Loucy (cell line): ENCODE results near the gene ZBTB48.

Experiments
- H2AFZ ChIP-seq: fragments of 200-600 bp; sonication (generic); 2 replicates; pipeline ENCODE4 v1.6.0; 2016; ENCODE audit warnings: antibody characterized with exemption, mild to moderate bottlenecking, low read length, moderate library complexity
- H3F3A ChIP-seq: fragments of 200-600 bp; 2 replicates; pipeline ENCODE4 v1.6.0; 2016; ENCODE audit warnings: antibody characterized with exemption, low read depth, mild to moderate bottlenecking
- H3K27me3 ChIP-seq: fragments of 200-600 bp; sonication (generic); 2 replicates; pipeline ENCODE4 v1.6.1; 2014; ENCODE audit warnings: low read length, mild to moderate bottlenecking; ENCODE audit not compliant: insufficient read depth, poor library complexity, severe bottlenecking
- H3K36me3 ChIP-seq: fragments of 200-600 bp; sonication (generic); 2 replicates; pipeline ENCODE4 v1.6.1; 2016; ENCODE audit warnings: low read length; ENCODE audit not compliant: insufficient read depth
- H3K4me1 ChIP-seq: fragments of 200-600 bp; sonication (generic); 2 replicates; pipeline ENCODE4 v1.5.1; 2014; ENCODE audit warnings: low read length, mild to moderate bottlenecking; ENCODE audit not compliant: insufficient read depth, poor library complexity, severe bottlenecking
- H3K4me2 ChIP-seq: fragments of 200-600 bp; sonication (generic); 2 replicates; pipeline ENCODE4 v1.6.0; 2014; ENCODE audit warnings: antibody characterized with exemption, low read length, low read depth, mild to moderate bottlenecking; ENCODE audit not compliant: poor library complexity, severe bottlenecking
- H3K4me3 ChIP-seq: fragments of 200-600 bp; sonication (generic); 2 replicates; pipeline ENCODE4 v1.5.1; 2014; ENCODE audit warnings: low read length, mild to moderate bottlenecking, mixed read lengths; ENCODE audit not compliant: poor library complexity, severe bottlenecking
- H3K79me2 ChIP-seq: fragments of 200-600 bp; sonication (generic); 2 replicates; pipeline ENCODE4 v1.6.1; 2014; ENCODE audit warnings: low read length; ENCODE audit not compliant: insufficient read depth
- H3K9ac ChIP-seq: fragments of 200-600 bp; sonication (generic); 2 replicates; pipeline ENCODE4 v1.6.0; 2014; ENCODE audit warnings: mild to moderate bottlenecking, low read depth, low read length, moderate library complexity; ENCODE audit not compliant: poor library complexity, severe bottlenecking
- H3K9me2 ChIP-seq: fragments of 200-600 bp; sonication (generic); replicated peaks from 2 replicates; pipeline ENCODE4 v1.6.1; 2016; ENCODE audit warnings: low read depth, low read length, mixed read lengths
- H3K9me3 ChIP-seq: fragments of 200-600 bp; sonication (generic); 2 replicates; pipeline ENCODE4 v1.6.1; 2014; ENCODE audit warnings: mild to moderate bottlenecking, antibody characterized with exemption, low read length, low read depth; ENCODE audit not compliant: insufficient read depth
- H4K20me1 ChIP-seq: fragments of 200-600 bp; sonication (generic); 2 replicates; pipeline ENCODE4 v1.6.0; 2014; ENCODE audit warnings: antibody characterized with exemption, low read length, mild to moderate bottlenecking; ENCODE audit not compliant: insufficient read depth, poor library complexity, severe bottlenecking
- EZH2phosphoT487 ChIP-seq: fragments of 200-600 bp; IDR thresholded peaks from 2 replicates; pipeline ENCODE4 v1.6.1; 2018; ENCODE audit warnings: antibody characterized with exemption, mild to moderate bottlenecking, moderate library complexity, borderline replicate concordance
- TF ChIP-seq, protein P1 (sequence below): fragments of 200-600 bp; sonication (generic); conservative IDR thresholded peaks from 2 replicates; pipeline ENCODE4 v1.5.1; 2014; ENCODE audit warnings: mild to moderate bottlenecking, antibody characterized with exemption, low read length

The ZBTB48 gene

DNA sequence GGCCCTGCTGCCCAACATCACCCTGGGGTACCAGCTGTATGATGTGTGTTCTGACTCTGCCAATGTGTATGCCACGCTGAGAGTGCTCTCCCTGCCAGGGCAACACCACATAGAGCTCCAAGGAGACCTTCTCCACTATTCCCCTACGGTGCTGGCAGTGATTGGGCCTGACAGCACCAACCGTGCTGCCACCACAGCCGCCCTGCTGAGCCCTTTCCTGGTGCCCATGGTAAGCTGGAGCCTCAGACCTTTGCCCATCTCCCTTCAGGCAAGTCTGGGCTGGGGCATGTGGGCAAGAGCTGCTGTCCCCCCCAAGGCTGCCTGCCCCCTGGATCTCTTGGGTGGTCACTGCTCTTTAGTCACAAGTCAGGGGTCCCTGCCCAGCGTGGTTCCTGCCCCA lies 8.8 kb upstream of the ZBTB48 start:
- H3K79me2 ChIP-seq = no peaks in the 10 kb centered on the region
- TF ChIP-seq EZH2phosphoT487 = no peak
- TF ChIP-seq, protein P1, sequence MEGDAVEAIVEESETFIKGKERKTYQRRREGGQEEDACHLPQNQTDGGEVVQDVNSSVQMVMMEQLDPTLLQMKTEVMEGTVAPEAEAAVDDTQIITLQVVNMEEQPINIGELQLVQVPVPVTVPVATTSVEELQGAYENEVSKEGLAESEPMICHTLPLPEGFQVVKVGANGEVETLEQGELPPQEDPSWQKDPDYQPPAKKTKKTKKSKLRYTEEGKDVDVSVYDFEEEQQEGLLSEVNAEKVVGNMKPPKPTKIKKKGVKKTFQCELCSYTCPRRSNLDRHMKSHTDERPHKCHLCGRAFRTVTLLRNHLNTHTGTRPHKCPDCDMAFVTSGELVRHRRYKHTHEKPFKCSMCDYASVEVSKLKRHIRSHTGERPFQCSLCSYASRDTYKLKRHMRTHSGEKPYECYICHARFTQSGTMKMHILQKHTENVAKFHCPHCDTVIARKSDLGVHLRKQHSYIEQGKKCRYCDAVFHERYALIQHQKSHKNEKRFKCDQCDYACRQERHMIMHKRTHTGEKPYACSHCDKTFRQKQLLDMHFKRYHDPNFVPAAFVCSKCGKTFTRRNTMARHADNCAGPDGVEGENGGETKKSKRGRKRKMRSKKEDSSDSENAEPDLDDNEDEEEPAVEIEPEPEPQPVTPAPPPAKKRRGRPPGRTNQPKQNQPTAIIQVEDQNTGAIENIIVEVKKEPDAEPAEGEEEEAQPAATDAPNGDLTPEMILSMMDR = no peak
- no peaks in the 10 kb centered on the region for H3F3A ChIP-seq
- no peaks in the 10 kb centered on the region for H3K4me1 ChIP-seq
- H3K9ac ChIP-seq = no peak overlapping the region
- no peaks in the 10 kb centered on the region for H4K20me1 ChIP-seq
- no peaks in the 10 kb centered on the region for H3K9me2 ChIP-seq
- no peak overlapping the region for H2AFZ ChIP-seq
- no peaks in the 10 kb centered on the region for H3K27me3 ChIP-seq
- H3K4me3 ChIP-seq = no peak overlapping the region
- H3K4me2 ChIP-seq = no peak overlapping the region
- H3K9me3 ChIP-seq = no peaks in the 10 kb centered on the region
- no peaks in the 10 kb centered on the region for H3K36me3 ChIP-seq

DNA sequence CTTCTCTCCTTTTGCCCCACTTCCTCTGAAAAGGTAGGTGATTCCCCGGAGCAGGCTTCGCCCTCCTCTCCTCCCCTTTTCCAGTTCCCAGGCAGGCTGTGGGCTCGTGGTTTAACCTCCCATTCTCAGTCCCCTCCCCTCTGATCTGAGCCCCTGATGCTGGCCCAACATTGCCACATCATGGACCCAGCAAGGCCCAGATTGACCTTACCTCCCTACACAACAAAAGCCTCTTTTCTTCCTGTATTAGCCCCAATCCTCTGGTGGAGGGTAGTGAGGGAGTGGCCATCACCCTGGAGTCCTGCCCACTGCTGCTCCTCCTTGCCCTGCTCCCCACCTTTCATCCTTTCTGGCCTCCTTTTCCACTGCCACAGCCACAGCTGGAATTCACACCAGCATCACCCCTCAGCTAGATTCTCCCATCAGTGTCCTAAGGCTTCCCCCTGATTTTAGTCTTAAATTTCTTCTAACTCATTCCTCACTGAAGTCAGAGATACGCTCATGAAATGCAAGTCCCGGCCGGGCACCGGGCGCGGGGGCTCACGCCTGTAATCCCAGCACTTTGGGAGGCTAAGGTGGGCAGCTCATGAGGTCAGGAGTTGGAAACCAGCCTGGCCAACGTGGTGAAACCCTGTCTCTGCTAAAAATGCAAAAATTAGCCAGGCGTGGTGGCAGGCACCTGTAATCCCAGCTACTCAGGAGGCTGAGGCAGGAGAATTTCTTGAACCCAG lies 7.0 kb upstream of the ZBTB48 start:
- Histone ChIP-seq H2AFZ (peak overlapping the region; percentile 67; the same call in 1 of the 2 replicates), H3F3A (no peaks in the 10 kb centered on the region), H3K9ac (no peak overlapping the region), H3K4me3 (no peak overlapping the region), H3K9me2 (no peaks in the 10 kb centered on the region), H4K20me1 (no peaks in the 10 kb centered on the region), H3K4me2 (no peak overlapping the region), H3K36me3 (no peaks in the 10 kb centered on the region), H3K79me2 (no peaks in the 10 kb centered on the region), H3K4me1 (no peaks in the 10 kb centered on the region), H3K27me3 (no peaks in the 10 kb centered on the region), H3K9me3 (no peaks in the 10 kb centered on the region)
- TF ChIP-seq, protein P1 = no peak
- TF ChIP-seq EZH2phosphoT487 = no peak

DNA sequence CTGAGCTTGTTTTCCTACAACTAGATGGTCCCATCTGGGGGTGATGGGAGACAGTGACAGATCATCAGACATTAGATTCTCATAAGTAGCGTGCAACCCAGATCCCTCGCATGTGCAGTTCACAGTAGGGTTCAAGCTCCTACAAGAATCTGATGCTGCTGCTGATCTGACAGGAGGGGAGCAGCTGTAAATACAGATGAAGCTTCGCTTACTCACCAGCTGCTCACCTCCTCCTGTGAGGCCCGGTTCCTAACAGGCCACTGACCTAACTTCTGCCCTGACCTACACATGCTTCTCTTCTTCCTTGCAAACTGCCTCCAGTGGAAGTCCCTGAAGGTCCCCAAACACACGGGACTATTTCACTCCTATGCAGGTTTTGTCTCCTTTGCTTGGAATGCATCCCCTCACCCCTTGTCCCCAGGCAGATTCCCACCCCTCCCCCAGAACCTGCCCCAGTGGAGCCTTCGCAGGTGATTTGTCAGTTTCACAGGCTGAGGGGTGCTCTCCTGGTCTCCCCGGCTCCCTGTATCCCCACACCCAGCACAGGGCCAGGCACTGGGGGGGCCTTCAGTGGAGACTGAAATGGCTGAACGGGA lies 5.7 kb upstream of the ZBTB48 start:
- Histone ChIP-seq H3K9ac (no peak overlapping the region), H3K27me3 (no peaks in the 10 kb centered on the region), H3F3A (no peaks in the 10 kb centered on the region), H3K36me3 (no peaks in the 10 kb centered on the region), H4K20me1 (no peaks in the 10 kb centered on the region), H3K9me2 (no peaks in the 10 kb centered on the region), H3K79me2 (no peaks in the 10 kb centered on the region), H3K4me2 (no peak overlapping the region), H3K4me1 (no peaks in the 10 kb centered on the region), H3K4me3 (no peak overlapping the region), H2AFZ (no peak overlapping the region), H3K9me3 (no peaks in the 10 kb centered on the region)
- TF ChIP-seq, protein P1 = no peak
- no peak for TF ChIP-seq EZH2phosphoT487
